ENCODE results near the gene AHI1.
"Not testable (repeated sequence)": the region's sequence is repeated elsewhere in the genome, so short reads cannot be mapped to it uniquely, and the experiment has no call there.

Gene AHI1

GRCh38 chr6:135505648-135506047, 8.1 kb upstream of the AHI1 start:
- DNase-seq (ENCODE audit: low spot score), result no peak

GRCh38 chr6:135505222-135505621, 7.7 kb upstream of the AHI1 start:
- no peak for DNase-seq (ENCODE audit: low spot score)

GRCh38 chr6:135504734-135505133, 7.2 kb upstream of the AHI1 start:
- DNase-seq (ENCODE audit: low spot score), result no peak

- no peak for DNase-seq (ENCODE audit: low spot score)
Measured at GRCh38 chr6:135503703-135504475, 6.3 kb upstream of the AHI1 start.

- no peak for DNase-seq (ENCODE audit: low spot score)
Measured at GRCh38 chr6:135499441-135500340, 2.2 kb upstream of the AHI1 start.

GRCh38 chr6:135498185-135498841, 773 bp upstream of the AHI1 start:
- DNase-seq (ENCODE audit: low spot score), result peak; percentile 53

GRCh38 chr6:135496800-135497411, 634 bp downstream of the AHI1 start:
- no peak for DNase-seq (ENCODE audit: low spot score)

- DNase-seq (ENCODE audit: low spot score), result no peak
Measured at GRCh38 chr6:135493218-135493961, 4.2 kb downstream of the AHI1 start.

GRCh38 chr6:135490381-135490780, 7.2 kb downstream of the AHI1 start:
- no peak for DNase-seq (ENCODE audit: low spot score)

GRCh38 chr6:135488023-135488422, 9.5 kb downstream of the AHI1 start:
- DNase-seq (ENCODE audit: low spot score), result no peak

GRCh38 chr6:135483903-135484302, 13.6 kb downstream of the AHI1 start:
- DNase-seq (ENCODE audit: low spot score), result not testable (repeated sequence)

- DNase-seq (ENCODE audit: low spot score), result no peak
Measured at GRCh38 chr6:135481783-135482369, 15.7 kb downstream of the AHI1 start.

GRCh38 chr6:135479601-135480000, 17.9 kb downstream of the AHI1 start:
- no peak for DNase-seq (ENCODE audit: low spot score)

- no peak for DNase-seq (ENCODE audit: low spot score)
Measured at GRCh38 chr6:135478626-135479025, 18.9 kb downstream of the AHI1 start.

- no peak for DNase-seq (ENCODE audit: low spot score)
Measured at GRCh38 chr6:135475292-135475886, 22.2 kb downstream of the AHI1 start.

- no peak for DNase-seq (ENCODE audit: low spot score)
Measured at GRCh38 chr6:135474362-135474761, 23.2 kb downstream of the AHI1 start.

GRCh38 chr6:135465903-135466302, 31.6 kb downstream of the AHI1 start:
- no peak for DNase-seq (ENCODE audit: low spot score)

- DNase-seq (ENCODE audit: low spot score), result no peak
Measured at GRCh38 chr6:135465307-135465706, 32.2 kb downstream of the AHI1 start.

GRCh38 chr6:135464634-135465033, 32.9 kb downstream of the AHI1 start:
- DNase-seq (ENCODE audit: low spot score), result no peak

GRCh38 chr6:135461208-135461607, 36.3 kb downstream of the AHI1 start:
- no peak for DNase-seq (ENCODE audit: low spot score)

GRCh38 chr6:135458051-135458450, 39.5 kb downstream of the AHI1 start:
- DNase-seq (ENCODE audit: low spot score), result no peak

Data from D341Med (cell line).